Colonic mucosa (tissue), 4 donors: Measurements from ENCODE around the gene NDUFS4. TPM values are rescaled to one million over a fixed set of nuclear protein-coding genes. Genes with fewer than 3 reads are reported as not detected.
"Not testable (repeated sequence)": the region's sequence is repeated elsewhere in the genome, so short reads cannot be mapped to it uniquely, and the experiment has no call there.

Experiments used
- DNase-seq: peaks from one replicate; pipeline ENCODE4 v3.0.0-alpha.2; 2020
- H3K27ac ChIP-seq: fragments of 200-600 bp; one replicate; pipeline ENCODE4 v1.8.0; 2021
- H3K27me3 ChIP-seq: fragments of 200-600 bp; one replicate; pipeline ENCODE4 v1.8.0; 2021
- H3K36me3 ChIP-seq: fragments of 200-600 bp; one replicate; pipeline ENCODE4 v1.8.0; 2021
- H3K4me1 ChIP-seq: fragments of 200-600 bp; one replicate; pipeline ENCODE4 v1.8.0; 2021; ENCODE audit warnings: mild to moderate bottlenecking
- H3K4me3 ChIP-seq: fragments of 200-600 bp; one replicate; pipeline ENCODE4 v1.8.0; 2021
- H3K9ac ChIP-seq, 2 donors: one replicate each; pipeline ENCODE4 v1.7.0; 2013; ENCODE audit warnings: control low read depth in 2 of 2, low read depth in 2 of 2, low read length in 2 of 2
- H3K9me3 ChIP-seq: fragments of 200-600 bp; one replicate; pipeline ENCODE4 v1.8.0; 2021
- CTCF ChIP-seq: fragments of 200-600 bp; IDR thresholded peaks from one replicate; pipeline ENCODE4 v1.8.0; 2022; ENCODE audit warnings: antibody characterized with exemption, mild to moderate bottlenecking
- intact Hi-C: fragments of 100-400 bp; cut with DNase I; formaldehyde crosslinking; loops from one replicate; pipeline ENCODE4 v1.14.1; 2022
- total RNA-seq, 2 donors: library from RNA; stranded (reverse); fragmentation: NEBNext Ultra II Directional in 1 of 2; extraction: Animal tissue kit (Norgen Biotek cat#: 25700) in 1 of 2; gene quantifications; one replicate each; pipeline ENCODE4 v1.2.1, GENCODE V29; 2021
- donor health status: healthy.
- donor health status: DM: no; HTN: no; CAD: no.
- donor health status: DM: no; HTN: no; CAD: no.

NDUFS4 gene
- total RNA-seq, 2 donors from 2014 or later: 87.5 to 119 TPM

GRCh38 chr5:53677632-53678031 lies 117.2 kb downstream of the NDUFS4 start:
- Histone ChIP-seq H3K4me3 (no peak overlapping the region), H3K9me3 (no peaks in the 10 kb centered on the region), H3K27me3 (no peaks in the 10 kb centered on the region), H3K27ac (no peak overlapping the region), H3K4me1 (no peaks in the 10 kb centered on the region), H3K9ac (no peak overlapping the region), H3K36me3 (no peaks in the 10 kb centered on the region)
- DNase-seq: no peak
- no peak for TF ChIP-seq CTCF
- intact Hi-C loops: no loop called here

- no peaks in the 10 kb centered on the region for H3K27me3 ChIP-seq
- no peaks in the 10 kb centered on the region for H3K4me1 ChIP-seq
- H3K9ac ChIP-seq: no peak overlapping the region
- H3K4me3 ChIP-seq: no peak overlapping the region
- H3K36me3 ChIP-seq: peaks cover 4% of the 10 kb centered on the region
- H3K9me3 ChIP-seq: no peaks in the 10 kb centered on the region
- intact Hi-C loops: no loop called here
- H3K27ac ChIP-seq: no peak overlapping the region
- DNase-seq: no peak
- no peak for TF ChIP-seq CTCF
Observed at GRCh38 chr5:53678981-53679660, 118.7 kb downstream of the NDUFS4 start.

GRCh38 chr5:53681079-53681478 lies 120.6 kb downstream of the NDUFS4 start:
- Histone ChIP-seq H3K27me3 (no peaks in the 10 kb centered on the region), H3K9ac (no peak overlapping the region)
- intact Hi-C loops: no loop called here

GRCh38 chr5:53691014-53691413 lies 130.6 kb downstream of the NDUFS4 start:
- DNase-seq: no peak
- no peak overlapping the region for H3K4me3 ChIP-seq
- no peaks in the 10 kb centered on the region for H3K36me3 ChIP-seq
- TF ChIP-seq CTCF: no peak
- H3K9ac ChIP-seq: no peak overlapping the region
- no peak overlapping the region for H3K27ac ChIP-seq
- no peaks in the 10 kb centered on the region for H3K4me1 ChIP-seq
- H3K9me3 ChIP-seq: no peaks in the 10 kb centered on the region
- intact Hi-C loops: no loop called here
- no peaks in the 10 kb centered on the region for H3K27me3 ChIP-seq

More at GRCh38 chr5:53681079-53681478, 120.6 kb downstream of the NDUFS4 start:
- no peak for TF ChIP-seq CTCF
- no peak overlapping the region for H3K27ac ChIP-seq
- H3K4me3 ChIP-seq: no peak overlapping the region
- H3K9me3 ChIP-seq: no peaks in the 10 kb centered on the region
- peaks cover 4% of the 10 kb centered on the region for H3K36me3 ChIP-seq
- no peaks in the 10 kb centered on the region for H3K4me1 ChIP-seq
- no peak for DNase-seq

- Histone ChIP-seq H3K9me3 (no peaks in the 10 kb centered on the region), H3K27me3 (no peaks in the 10 kb centered on the region), H3K4me1 (no peaks in the 10 kb centered on the region), H3K27ac (no peak overlapping the region), H3K9ac (no peak overlapping the region), H3K36me3 (no peaks in the 10 kb centered on the region), H3K4me3 (no peak overlapping the region)
- no peak for DNase-seq
- TF ChIP-seq CTCF: no peak
- intact Hi-C loops: no loop called here
Observed at GRCh38 chr5:53694520-53695022, 134.1 kb downstream of the NDUFS4 start.

GRCh38 chr5:53710405-53710804 lies 150.0 kb downstream of the NDUFS4 start:
- H3K9ac ChIP-seq, DNase-seq, H3K27me3 ChIP-seq, H3K9me3 ChIP-seq, H3K4me3 ChIP-seq, H3K27ac ChIP-seq, H3K4me1 ChIP-seq, intact Hi-C loops, H3K36me3 ChIP-seq: not testable (repeated sequence)
